ENCODE results near the gene USP53. TPM values are rescaled to one million over a fixed set of nuclear protein-coding genes. Genes with fewer than 3 reads are reported as not detected.

USP53 gene
- total RNA-seq, 2 donors from 2014 or later = 33.9 to 41.8 TPM

DNA sequence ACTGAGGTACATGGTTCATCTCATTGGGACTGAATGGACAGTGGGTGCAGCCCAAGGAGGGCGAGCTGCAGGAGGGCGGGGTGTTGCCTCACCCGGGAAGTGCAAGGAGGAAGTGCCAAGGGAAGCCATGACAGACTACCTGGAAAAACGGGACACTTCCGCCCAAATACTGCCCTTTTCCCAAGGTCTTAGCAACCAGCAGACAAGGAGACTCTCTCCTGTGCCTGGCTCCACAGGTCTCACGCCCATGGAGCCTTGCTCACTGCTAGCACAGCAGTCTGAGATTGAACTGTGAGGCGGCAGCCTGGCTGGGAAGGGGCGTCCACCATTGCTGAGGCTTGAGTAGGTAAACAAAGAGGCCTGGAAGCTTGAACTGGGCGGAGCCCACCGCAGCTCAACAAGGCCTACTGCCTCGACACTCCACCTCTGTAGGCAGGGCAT, 14.7 kb upstream of the USP53 start:
- Histone ChIP-seq H3K27me3 (replicated peaks; ENCODE audit: insufficient read depth) (no peaks in the 10 kb centered on the region), H3K4me1 (replicated peaks) (no peaks in the 10 kb centered on the region), H3K36me3 (no peaks in the 10 kb centered on the region), H3K9me3 (no peaks in the 10 kb centered on the region), H3K27ac (no peak overlapping the region), H3K4me3 (no peak overlapping the region)
- no peak for DNase-seq (ENCODE audit: low spot score)
- WGBS = 90% methylated on average over 11 of the region's 11 CpGs
- intact Hi-C loops (cut with DNase I) = no loop called here
- TF ChIP-seq CTCF (IDR thresholded peaks at IDR 0.05) (no peak), POLR2A (IDR thresholded peaks at IDR 0.05) (no peak), POLR2AphosphoS5 (IDR thresholded peaks at IDR 0.05) (no peak)

- H3K4me3 ChIP-seq = no peak overlapping the region
- H3K4me1 ChIP-seq (replicated peaks) = no peaks in the 10 kb centered on the region
- intact Hi-C loops (cut with DNase I) = no loop called here
- no peak overlapping the region for H3K27ac ChIP-seq
- 34% methylated on average over 4 of the region's 4 CpGs for WGBS
- no peak for DNase-seq (ENCODE audit: low spot score)
- no peaks in the 10 kb centered on the region for H3K36me3 ChIP-seq
- TF ChIP-seq POLR2AphosphoS5 (IDR thresholded peaks at IDR 0.05) = no peak
- no peak for TF ChIP-seq POLR2A (IDR thresholded peaks at IDR 0.05)
- TF ChIP-seq CTCF (IDR thresholded peaks at IDR 0.05) = no peak
- H3K9me3 ChIP-seq = no peaks in the 10 kb centered on the region
- H3K27me3 ChIP-seq (replicated peaks; ENCODE audit: insufficient read depth) = no peaks in the 10 kb centered on the region
Observed at GRCh38 chr4:119204916-119205315, 7.6 kb upstream of the USP53 start.

- H3K27me3 ChIP-seq (replicated peaks; ENCODE audit: insufficient read depth) = no peaks in the 10 kb centered on the region
- TF ChIP-seq POLR2A (IDR thresholded peaks at IDR 0.05) (no peak), POLR2AphosphoS5 (IDR thresholded peaks at IDR 0.05) (no peak), CTCF (IDR thresholded peaks at IDR 0.05) (no peak)
- H3K9me3 ChIP-seq = no peaks in the 10 kb centered on the region
- DNase-seq (ENCODE audit: low spot score) = no peak
- intact Hi-C loops (cut with DNase I) = no loop called here
- no peaks in the 10 kb centered on the region for H3K4me1 ChIP-seq (replicated peaks)
- H3K4me3 ChIP-seq = no peak overlapping the region
- no peaks in the 10 kb centered on the region for H3K36me3 ChIP-seq
- H3K27ac ChIP-seq = no peak overlapping the region
Observed at GRCh38 chr4:119205690-119206089, 6.8 kb upstream of the USP53 start.

GRCh38 chr4:119206178-119206577, 6.3 kb upstream of the USP53 start:
- Histone ChIP-seq H3K27ac (no peak overlapping the region), H3K9me3 (no peaks in the 10 kb centered on the region), H3K36me3 (no peaks in the 10 kb centered on the region), H3K4me1 (replicated peaks) (no peaks in the 10 kb centered on the region), H3K27me3 (replicated peaks; ENCODE audit: insufficient read depth) (no peaks in the 10 kb centered on the region), H3K4me3 (no peak overlapping the region)
- TF ChIP-seq POLR2A (IDR thresholded peaks at IDR 0.05) = no peak
- TF ChIP-seq CTCF (IDR thresholded peaks at IDR 0.05) = no peak
- no peak for TF ChIP-seq POLR2AphosphoS5 (IDR thresholded peaks at IDR 0.05)
- DNase-seq (ENCODE audit: low spot score) = no peak
- intact Hi-C loops (cut with DNase I) = no loop called here
- 58% methylated on average over 1 of the region's 1 CpG for WGBS

DNA sequence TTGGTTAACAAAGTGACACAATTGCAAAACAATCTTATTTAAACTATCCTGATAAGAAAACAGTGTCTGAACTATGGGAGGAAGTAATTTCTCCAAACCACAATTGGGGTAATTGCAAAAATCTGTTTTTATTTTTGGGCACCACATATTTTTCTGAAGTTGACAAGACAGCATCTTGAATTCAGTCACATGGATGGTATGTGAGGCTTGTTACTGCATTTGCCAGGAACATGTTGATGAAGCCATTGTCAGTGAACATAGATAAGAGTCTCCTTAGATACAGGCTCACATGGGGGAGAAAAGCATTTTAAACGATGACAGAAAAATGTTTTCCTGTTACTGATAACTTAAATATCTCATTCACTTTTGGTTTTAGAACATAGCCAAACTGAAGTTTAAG, 5.5 kb upstream of the USP53 start:
- TF ChIP-seq POLR2A (IDR thresholded peaks at IDR 0.05) = no peak
- no peak for TF ChIP-seq POLR2AphosphoS5 (IDR thresholded peaks at IDR 0.05)
- no peak for TF ChIP-seq CTCF (IDR thresholded peaks at IDR 0.05)
- 17% methylated on average over 1 of the region's 1 CpG for WGBS
- H3K36me3 ChIP-seq = no peaks in the 10 kb centered on the region
- DNase-seq (ENCODE audit: low spot score) = no peak
- H3K27ac ChIP-seq = no peak overlapping the region
- no peaks in the 10 kb centered on the region for H3K9me3 ChIP-seq
- intact Hi-C loops (cut with DNase I) = no loop called here
- H3K4me3 ChIP-seq = no peak overlapping the region
- H3K4me1 ChIP-seq (replicated peaks) = no peaks in the 10 kb centered on the region
- H3K27me3 ChIP-seq (replicated peaks; ENCODE audit: insufficient read depth) = no peaks in the 10 kb centered on the region
